ENCODE data around the gene KRT33A. TPM values are rescaled to one million over a fixed set of nuclear protein-coding genes. Genes with fewer than 3 reads are reported as not detected.

KRT33A gene
- total and polyA plus RNA-seq, 12 donors = not detected

- Histone ChIP-seq H3K27ac (no peak overlapping the region), H3K4me1 (no peaks in the 10 kb centered on the region), H3K36me3 (no peaks in the 10 kb centered on the region), H3K9me3 (no peaks in the 10 kb centered on the region), H3K27me3 (peaks cover 0 to 13% (median 0%) of the 10 kb centered on the region in 7 donors), H3K4me3 (no peak overlapping the region)
- 74 to 78% methylated on average over 8 of the region's 8 CpGs for WGBS, 2 donors
- ATAC-seq (no peak), DNase-seq (no peak)
- intact Hi-C loops (cut with DNase I) = loop anchor here in 5 of 10 donors (5.0 to 10.0 kb wide), 4 partner anchors 167 to 525 kb away; no protein-coding TSS in a partner anchor
- TF ChIP-seq CTCF (IDR thresholded peaks at IDR 0.05) = no peak
Observed at GRCh38 chr17:41327411-41328120, 23.1 kb downstream of the KRT33A start.

DNA sequence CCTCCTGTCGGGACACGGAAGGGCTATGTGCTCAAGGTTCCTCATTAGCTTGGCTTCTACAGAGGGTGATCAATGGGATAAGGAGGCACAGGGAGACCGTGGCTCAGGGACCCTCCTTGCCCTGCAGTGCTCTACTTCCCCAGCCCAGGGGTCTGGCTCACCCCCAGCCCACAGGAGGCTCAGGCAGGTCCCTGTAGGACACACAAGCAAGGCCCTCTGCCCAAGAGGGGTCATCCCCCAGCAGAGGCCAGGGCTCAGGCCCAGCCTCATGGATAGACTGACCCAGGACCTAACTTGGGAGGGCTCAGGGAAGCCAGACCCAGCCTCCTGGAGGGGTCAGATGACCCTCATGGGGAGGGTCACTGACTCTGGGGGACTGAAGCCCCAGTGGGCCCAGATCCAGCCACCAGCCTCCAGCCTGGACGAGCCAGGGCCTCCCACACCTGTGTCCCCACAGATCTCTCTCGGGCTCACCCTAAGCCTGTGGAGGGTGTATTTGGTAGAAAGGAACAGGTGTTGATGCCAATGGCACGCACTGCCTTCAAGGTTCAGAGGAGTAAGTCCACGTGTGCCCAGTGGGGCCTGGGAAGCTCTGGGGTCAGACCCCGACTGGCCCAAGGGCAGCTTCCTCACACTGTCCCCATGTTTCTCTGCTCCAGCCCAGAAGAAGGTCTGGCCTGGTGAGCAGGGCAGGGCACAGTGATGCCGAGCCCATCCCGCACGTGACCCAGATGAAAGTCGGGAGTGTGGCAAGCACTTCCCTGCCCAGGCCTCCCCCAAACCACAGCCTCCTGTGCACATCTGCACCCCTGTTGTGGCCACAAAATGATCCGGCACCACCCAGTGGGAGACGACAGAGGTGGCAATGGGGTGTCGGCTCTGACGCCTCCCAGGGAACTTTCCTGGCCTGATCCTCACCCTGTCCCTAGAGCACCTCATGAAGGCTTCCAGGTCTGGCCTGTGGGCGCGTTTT lies 24.2 kb downstream of the KRT33A start:
- intact Hi-C loops (cut with DNase I) = loop anchor here in 5 of 10 donors (5.0 to 10.0 kb wide), 4 partner anchors 168 to 524 kb away; no protein-coding TSS in a partner anchor
- peaks cover 0 to 7% (median 0%) of the 10 kb centered on the region in 7 donors for H3K27me3 ChIP-seq
- 82 to 84% methylated on average over 18 of the region's 18 CpGs for WGBS, 2 donors

DNA sequence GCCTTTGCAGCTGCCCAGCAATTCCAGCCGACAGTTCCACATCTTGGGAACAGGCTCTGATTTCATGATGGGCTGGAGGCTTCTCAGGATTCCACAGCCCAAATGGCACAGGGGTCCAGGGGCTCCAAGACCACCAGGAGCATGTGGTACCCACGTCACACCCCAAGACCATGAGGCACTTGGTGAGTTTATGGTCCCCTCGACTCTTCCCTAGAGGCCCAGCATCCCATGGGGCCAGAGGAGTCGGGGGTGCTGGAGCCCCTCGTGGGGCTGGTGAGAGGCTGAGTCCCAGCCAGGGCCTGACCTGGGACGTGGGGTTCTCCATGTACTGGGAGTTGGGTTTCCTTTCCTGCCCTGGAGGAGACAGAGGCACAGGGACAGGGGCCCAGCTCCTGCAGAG lies 25.0 kb downstream of the KRT33A start:
- intact Hi-C loops (cut with DNase I) = loop anchor here in 5 of 10 donors (5.0 to 10.0 kb wide), 4 partner anchors 169 to 523 kb away; no protein-coding TSS in a partner anchor
- TF ChIP-seq CTCF (IDR thresholded peaks at IDR 0.05) = no peak
- Histone ChIP-seq H3K27me3 (no peaks in the 10 kb centered on the region), H3K9me3 (peaks cover 0 to 3% (median 0%) of the 10 kb centered on the region in 11 donors), H3K36me3 (no peaks in the 10 kb centered on the region), H3K4me1 (no peaks in the 10 kb centered on the region), H3K27ac (no peak overlapping the region), H3K4me3 (no peak overlapping the region)
- DNase-seq (no peak), ATAC-seq (no peak)
- WGBS, 2 donors = 82 to 84% methylated on average over 6 of the region's 6 CpGs

More for the DNA sequence above, 24.2 kb downstream of the KRT33A start:
- Histone ChIP-seq H3K9me3 (no peaks in the 10 kb centered on the region), H3K36me3 (no peaks in the 10 kb centered on the region), H3K4me3 (no peak overlapping the region), H3K4me1 (no peaks in the 10 kb centered on the region), H3K27ac (no peak overlapping the region)
- TF ChIP-seq CTCF (IDR thresholded peaks at IDR 0.05) = no peak
- DNase-seq = no peak
- ATAC-seq = peak in 1 of 8 donors; percentile 25

DNA sequence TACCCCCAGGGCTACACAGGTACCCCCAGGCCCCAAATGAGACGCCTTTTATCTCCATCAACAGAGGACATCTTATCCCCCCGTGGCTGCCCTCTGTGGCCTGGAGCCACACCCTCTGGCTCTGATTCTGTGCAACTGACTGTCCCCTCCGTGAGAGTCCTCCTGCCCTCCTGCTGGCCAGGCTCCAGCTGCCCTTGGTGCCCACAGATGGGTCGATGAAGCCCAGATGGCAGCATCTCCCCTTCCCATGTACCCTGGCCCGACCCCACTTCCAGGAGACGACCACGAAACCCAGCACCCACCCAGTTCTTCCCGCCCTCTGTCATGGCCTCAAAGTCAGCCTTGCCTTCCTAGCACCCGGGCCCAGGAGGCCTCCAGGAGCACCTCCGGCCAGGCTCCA lies 25.5 kb downstream of the KRT33A start:
- Histone ChIP-seq H3K27ac (no peak overlapping the region), H3K36me3 (no peaks in the 10 kb centered on the region), H3K27me3 (no peaks in the 10 kb centered on the region), H3K4me1 (no peaks in the 10 kb centered on the region), H3K4me3 (no peak overlapping the region), H3K9me3 (peaks cover 0 to 8% (median under 1%) of the 10 kb centered on the region in 11 donors)
- 79 to 80% methylated on average over 10 of the region's 10 CpGs for WGBS, 2 donors
- TF ChIP-seq CTCF (IDR thresholded peaks at IDR 0.05) = no peak
- intact Hi-C loops (cut with DNase I) = loop anchor here in 5 of 10 donors (5.0 to 10.0 kb wide), 4 partner anchors 170 to 523 kb away; no protein-coding TSS in a partner anchor
- ATAC-seq = no peak
- no peak for DNase-seq
